K562 (cell line): ENCODE measurements around the gene HLTF. TPM values are rescaled to one million over a fixed set of nuclear protein-coding genes. Genes with fewer than 3 reads are reported as not detected.

Experiments
- BMI1 ChIP-seq: fragments of 150-350 bp; IDR thresholded peaks from 2 replicates; pipeline ENCODE4 v1.6.1; 2014; ENCODE audit warnings: low read length
- CBX3 ChIP-seq, 2 experiments: IDR thresholded peaks; 1 replicate in 1 of 2; 2 replicates in 1 of 2; pipeline ENCODE4 v1.6.1; 2012; ENCODE audit warnings: inconsistent platforms in 2 of 2, low read length in 2 of 2, borderline replicate concordance in 1 of 2, control low read depth in 1 of 2
- CC2D1A ChIP-seq: fragments of 450-650 bp; IDR thresholded peaks from 2 replicates; pipeline ENCODE4 v1.6.1; 2017; ENCODE audit warnings: mild to moderate bottlenecking
- ELF2 ChIP-seq: fragments of 250-450 bp; sonication (Bioruptor Pico); IDR thresholded peaks from 2 replicates; pipeline ENCODE4 v1.5.0; 2021; ENCODE audit warnings: mild to moderate bottlenecking
- ETV6 ChIP-seq, 3 experiments: fragments of 150-350 bp in 1 of 3; sonication (generic) in 1 of 3; formaldehyde crosslinking in 1 of 3; IDR thresholded peaks; 2 replicates each; pipeline versions ENCODE4 v1.6.1 to v1.8.0; 2014 to 2022; ENCODE audit warnings: borderline replicate concordance in 2 of 3, low read depth in 2 of 3, antibody characterized with exemption in 1 of 3, low read length in 1 of 3, mild to moderate bottlenecking in 1 of 3, missing genetic modification reagents in 1 of 3
- FOXJ2 ChIP-seq: fragments of 200-800 bp; sonication (Bioruptor generic); IDR thresholded peaks from 2 replicates; pipeline ENCODE4 v1.6.1; 2016; ENCODE audit warnings: missing genetic modification characterization, missing compliant biosample characterization
- MAFG ChIP-seq: fragments of 450-650 bp; conservative IDR thresholded peaks from 2 replicates; pipeline ENCODE4 v1.6.1; 2016; ENCODE audit warnings: missing genetic modification characterization, missing compliant biosample characterization
- POU5F1 ChIP-seq: fragments of 150-350 bp; IDR thresholded peaks from 2 replicates; pipeline ENCODE4 v1.6.1; 2014; ENCODE audit warnings: borderline replicate concordance, low read length, low read depth, mild to moderate bottlenecking; ENCODE audit not compliant: partially characterized antibody
- RAD51 ChIP-seq: fragments of 450-650 bp; IDR thresholded peaks from 2 replicates; pipeline ENCODE4 v1.7.1; 2016; ENCODE audit warnings: low read depth, mild to moderate bottlenecking, borderline replicate concordance
- RBM15 ChIP-seq: fragments of 200-400 bp; formaldehyde crosslinking; IDR thresholded peaks from 2 replicates; pipeline ENCODE4 v1.6.1; 2018; ENCODE audit warnings: mild to moderate bottlenecking, low read length, moderate library complexity; ENCODE audit not compliant: insufficient read depth
- SIN3B ChIP-seq: fragments of 450-650 bp; IDR thresholded peaks from 2 replicates; pipeline ENCODE4 v1.6.1; 2017; ENCODE audit warnings: low read depth, mild to moderate bottlenecking, moderate library complexity
- TSHZ1 ChIP-seq: fragments of 250-450 bp; sonication (Bioruptor Pico); IDR thresholded peaks from 2 replicates; pipeline ENCODE4 v1.4.0; 2020; ENCODE audit warnings: mild to moderate bottlenecking, moderate library complexity
- YY1 ChIP-seq, 3 experiments: IDR thresholded peaks; 2 replicates each; pipeline ENCODE4 v1.6.1; 2011; ENCODE audit warnings: low read length in 2 of 3, mild to moderate bottlenecking in 2 of 3, moderate library complexity in 2 of 3, borderline replicate concordance in 1 of 3, control low read depth in 1 of 3, low read depth in 1 of 3; ENCODE audit not compliant: insufficient read depth in 3 of 3, insufficient replicate concordance in 2 of 3, control insufficient read depth in 1 of 3, insufficient read length in 1 of 3; ENCODE audit errors: extremely low read depth in 1 of 3
- ZFP1 ChIP-seq: fragments of 450-650 bp; formaldehyde crosslinking; IDR thresholded peaks from 2 replicates; pipeline ENCODE4 v1.4.0; 2020; ENCODE audit warnings: mild to moderate bottlenecking, mixed read lengths
- ZNF212 ChIP-seq: fragments of 450-650 bp; formaldehyde crosslinking; IDR thresholded peaks from 2 replicates; pipeline ENCODE4 v1.4.0; 2020; ENCODE audit warnings: mild to moderate bottlenecking
- ZNF311 ChIP-seq: fragments of 250-450 bp; sonication (Bioruptor Pico); IDR thresholded peaks from 2 replicates; pipeline ENCODE4 v1.4.0; 2020; ENCODE audit warnings: mild to moderate bottlenecking, moderate library complexity
- ZNF431 ChIP-seq: sonication (generic); formaldehyde crosslinking; IDR thresholded peaks from 2 replicates; pipeline ENCODE4 v1.8.0; 2022; ENCODE audit warnings: mild to moderate bottlenecking, missing genetic modification reagents
- ZNF445 ChIP-seq: fragments of 250-450 bp; sonication (Bioruptor Pico); IDR thresholded peaks from 2 replicates; pipeline ENCODE4 v1.4.0; 2020; ENCODE audit warnings: low read depth, mild to moderate bottlenecking, moderate library complexity
- ZNF592 ChIP-seq: fragments of 450-650 bp; IDR thresholded peaks from 2 replicates; pipeline ENCODE4 v1.6.1; 2017; ENCODE audit warnings: antibody characterized with exemption, mild to moderate bottlenecking
- ZNF766 ChIP-seq: fragments of 200-800 bp; sonication (Bioruptor generic); conservative IDR thresholded peaks from 2 replicates; pipeline ENCODE4 v1.6.1; 2016; ENCODE audit warnings: missing genetic modification characterization, missing compliant biosample characterization
- polyA plus RNA-seq, 8 experiments: library from polyadenylated mRNA; depleted of rRNA in 4 of 8; stranded (reverse) in 5 of 8; unstranded in 3 of 8; fragments of >200 nt; fragmentation: Nextera tagmentation in 2 of 8; fragmentation: Illumina TruSeq in 1 of 8; extraction: Ambion mirVana in 2 of 8; extraction: Trizol in 1 of 8; gene quantifications; 2 replicates each; pipeline versions ENCODE4 v1.2.1 to v1.2.3, GENCODE V29; 2011 to 2014; ENCODE audit warnings: inconsistent platforms in 1 of 8, missing spikeins in 1 of 8
- total RNA-seq, 7 experiments: library from RNA; depleted of rRNA in 6 of 7; stranded (reverse); fragments of >200 nt in 6 of 7; fragmentation: Illumina TruSeq in 2 of 7; extraction: Trizol in 2 of 7; gene quantifications; 2 replicates each; pipeline versions ENCODE4 v1.2.1 to v1.2.3, GENCODE V29; 2011 to 2021; ENCODE audit warnings: low replicate concordance in 1 of 7

Gene HLTF
- total and polyA plus RNA-seq, 9 of the 15 experiments (the other 6 are each of a cell fraction or from before 2014, with no cell fraction given), result 35.1 to 82.4 (median 50.4) TPM

- TF ChIP-seq ZNF311 (no peak), FOXJ2 (tag) (no peak), TSHZ1 (CRISPR knock-in tag) (no peak), RBM15 (no peak), CBX3 (IDR thresholded peaks at IDR 0.05; ENCODE audit: borderline replicate concordance in 1 of 2, low read length in 2 of 2) (no peak), ELF2 (CRISPR knock-in tag) (no peak), BMI1 (no peak), YY1 (IDR thresholded peaks at IDR 0.05; ENCODE audit: borderline replicate concordance in 1 of 3, control insufficient read depth in 1 of 3, extremely low read depth in 1 of 3, insufficient read depth in 3 of 3, insufficient read length in 1 of 3, insufficient replicate concordance in 2 of 3, low read depth in 1 of 3, low read length in 2 of 3) (peak in 2 of 3 experiments; percentile 52 to 58), CC2D1A (no peak), ZNF592 (no peak), SIN3B (no peak), ZNF445 (CRISPR knock-in tag) (no peak), ZNF766 (CRISPR knock-in tag) (no peak), MAFG (tag) (no peak), ZNF212 (no peak), RAD51 (peak; percentile 67; the same call in 1 of the 2 replicates), ETV6 (IDR thresholded peaks at IDR 0.05; ENCODE audit: borderline replicate concordance in 1 of 2, low read depth in 2 of 2, low read length in 1 of 2) (no peak), ETV6 (CRISPR knock-in tag; IDR thresholded peaks at IDR 0.05; ENCODE audit: borderline replicate concordance) (no peak), POU5F1 (no peak), ZNF431 (CRISPR knock-in tag) (peak; percentile 46; the same call in 1 of the 2 replicates), ZFP1 (no peak)
These were observed 94.9 kb downstream of the HLTF start, which contains the start of gene GYG1 (continued) for GRCh38 chr3:148991219-148992026.
